IMR-90 (cell line): ENCODE data around the gene FOXP1. TPM values are rescaled to one million over a fixed set of nuclear protein-coding genes. Genes with fewer than 3 reads are reported as not detected.

ENCODE experiments used
- ATAC-seq: fragments of 200-7000 bp; cut with Tn5 transposase; 2 replicates; pipeline ENCODE4 v1.9.1; 2020; ENCODE audit warnings: low read depth, mild to moderate bottlenecking, moderate library complexity
- BruUV-seq: library from RNA; stranded (reverse); fragments of 400-500 nt; replicated peaks from 2 replicates; lab custom pipeline; 2021; lab: Mats Ljungman, UMichigan
- CTCF ChIA-PET: fragments of 300-600 bp; formaldehyde crosslinking; extraction: SDS; loops from one replicate; lab custom pipeline; 2021; ENCODE audit warnings: antibody characterized with exemption; lab: Yijun Ruan, JAX
- POLR2A ChIA-PET: fragments of 300-600 bp; sonication (Branson Sonifier 250); formaldehyde crosslinking; loops from one replicate; lab custom pipeline; 2022; ENCODE audit warnings: antibody characterized with exemption; ENCODE audit not compliant: unreplicated experiment; lab: Charles Lee
- DNase-seq: peaks from one replicate; pipeline ENCODE4 v3.0.0; 2013
- H2AFZ ChIP-seq: replicated peaks from 2 replicates; pipeline ENCODE3; 2013; ENCODE audit warnings: low read length, mild to moderate bottlenecking; ENCODE audit not compliant: poor library complexity
- H2AK5ac ChIP-seq: 2 replicates; pipeline ENCODE4 v1.6.1; 2013; ENCODE audit warnings: low read depth, low read length, inconsistent platforms
- H2AK9ac ChIP-seq: replicated peaks from 2 replicates; pipeline ENCODE3; 2013; ENCODE audit warnings: mild to moderate bottlenecking, low read depth, low read length, moderate library complexity; ENCODE audit not compliant: poor library complexity
- H2BK120ac ChIP-seq: 2 replicates; pipeline ENCODE4 v1.6.1; 2013; ENCODE audit warnings: low read depth, low read length, inconsistent platforms
- H2BK15ac ChIP-seq: 3 replicates; pipeline ENCODE4 v1.6.1; 2013; ENCODE audit warnings: low read depth, low read length, inconsistent platforms
- H2BK20ac ChIP-seq: 2 replicates; pipeline ENCODE4 v1.6.1; 2013; ENCODE audit warnings: low read depth, mild to moderate bottlenecking, inconsistent platforms, low read length, moderate library complexity
- H2BK5ac ChIP-seq: 2 replicates; pipeline ENCODE4 v1.6.1; 2013; ENCODE audit warnings: mild to moderate bottlenecking, low read depth, low read length, inconsistent platforms; ENCODE audit not compliant: poor library complexity, severe bottlenecking
- H3K14ac ChIP-seq: replicated peaks from 2 replicates; pipeline ENCODE4 v1.6.1; 2013; ENCODE audit warnings: low read depth, low read length, inconsistent platforms
- H3K18ac ChIP-seq: 2 replicates; pipeline ENCODE4 v1.6.1; 2013; ENCODE audit warnings: low read depth, low read length, control low read depth
- H3K23ac ChIP-seq: 2 replicates; pipeline ENCODE4 v1.6.1; 2013; ENCODE audit warnings: low read depth, low read length, inconsistent platforms
- H3K27ac ChIP-seq: 2 replicates; pipeline ENCODE4 v1.5.1; 2013; ENCODE audit warnings: mild to moderate bottlenecking, control low read depth, low read length; ENCODE audit not compliant: insufficient read depth
- H3K27me3 ChIP-seq: 2 replicates; pipeline ENCODE4 v1.6.1; 2013; ENCODE audit warnings: low read length; ENCODE audit not compliant: control insufficient read depth, insufficient read depth
- H3K36me3 ChIP-seq: 2 replicates; pipeline ENCODE4 v1.6.1; 2013; ENCODE audit warnings: low read length, mixed read lengths; ENCODE audit not compliant: control insufficient read depth, insufficient read depth
- H3K4ac ChIP-seq: 2 replicates; pipeline ENCODE4 v1.6.1; 2013; ENCODE audit warnings: low read depth, low read length, inconsistent platforms
- H3K4me1 ChIP-seq: 2 replicates; pipeline ENCODE4 v1.6.1; 2013; ENCODE audit warnings: low read length, mixed read lengths; ENCODE audit not compliant: control insufficient read depth, insufficient read depth
- H3K4me2 ChIP-seq: 2 replicates; pipeline ENCODE4 v1.6.1; 2013; ENCODE audit warnings: low read depth, mild to moderate bottlenecking, control low read depth, low read length, moderate library complexity
- H3K4me3 ChIP-seq: 2 replicates; pipeline ENCODE4 v1.5.1; 2013; ENCODE audit warnings: low read depth, mild to moderate bottlenecking, control low read depth, low read length, moderate library complexity; ENCODE audit not compliant: insufficient read depth
- H3K56ac ChIP-seq: 2 replicates; pipeline ENCODE4 v1.6.1; 2013; ENCODE audit warnings: low read length, inconsistent platforms; ENCODE audit not compliant: insufficient read depth; ENCODE audit errors: extremely low read depth
- H3K79me1 ChIP-seq, 2 experiments: 2 replicates each; pipeline ENCODE4 v1.6.1; 2013; ENCODE audit warnings: low read length in 2 of 2, inconsistent platforms in 1 of 2, low read depth in 1 of 2
- H3K9ac ChIP-seq: 2 replicates; pipeline ENCODE4 v1.6.1; 2013; ENCODE audit warnings: low read depth, low read length, control low read depth
- H3K9me1 ChIP-seq: 2 replicates; pipeline ENCODE4 v1.6.1; 2013; ENCODE audit warnings: low read length, inconsistent platforms; ENCODE audit not compliant: insufficient read depth
- H3K9me3 ChIP-seq: 2 replicates; pipeline ENCODE4 v1.6.1; 2013; ENCODE audit warnings: low read length; ENCODE audit not compliant: control insufficient read depth, insufficient read depth
- H4K20me1 ChIP-seq: 2 replicates; pipeline ENCODE4 v1.6.1; 2013; ENCODE audit warnings: low read length, inconsistent platforms; ENCODE audit not compliant: insufficient read depth
- H4K5ac ChIP-seq: 2 replicates; pipeline ENCODE4 v1.6.1; 2013; ENCODE audit warnings: mild to moderate bottlenecking, low read depth, low read length, control low read depth
- H4K8ac ChIP-seq, 2 experiments: 2 replicates each; pipeline ENCODE4 v1.6.1; 2013; ENCODE audit warnings: low read depth in 2 of 2, low read length in 2 of 2, control low read depth in 1 of 2, inconsistent platforms in 1 of 2
- H4K91ac ChIP-seq: 2 replicates; pipeline ENCODE4 v1.6.1; 2013; ENCODE audit warnings: low read depth, low read length, inconsistent platforms; ENCODE audit not compliant: insufficient read depth
- BHLHE40 ChIP-seq: fragments of 150-350 bp; IDR thresholded peaks from 2 replicates; pipeline ENCODE4 v1.6.1; 2016; ENCODE audit warnings: mild to moderate bottlenecking, low read depth, low read length
- CEBPB ChIP-seq: IDR thresholded peaks from 2 replicates; pipeline ENCODE4 v1.6.1; 2012; ENCODE audit warnings: low read depth, low read length, improper control_type of control experiment
- CTCF ChIP-seq: conservative IDR thresholded peaks from 2 replicates; pipeline ENCODE4 v1.5.1; 2012; ENCODE audit warnings: mild to moderate bottlenecking, low read depth, low read length, improper control_type of control experiment
- ELK1 ChIP-seq: fragments of 150-350 bp; IDR thresholded peaks from 2 replicates; pipeline ENCODE4 v1.6.1; 2016; ENCODE audit warnings: low read depth, mild to moderate bottlenecking, low read length, moderate library complexity, borderline replicate concordance
- FOS ChIP-seq: fragments of 150-350 bp; IDR thresholded peaks from 2 replicates; pipeline ENCODE4 v1.6.1; 2016; ENCODE audit warnings: low read depth, low read length
- MAZ ChIP-seq: IDR thresholded peaks from 2 replicates; pipeline ENCODE4 v1.6.1; 2012; ENCODE audit warnings: low read depth, mild to moderate bottlenecking, low read length, improper control_type of control experiment, moderate library complexity, borderline replicate concordance
- MXI1 ChIP-seq: IDR thresholded peaks from 2 replicates; pipeline ENCODE4 v1.6.1; 2012; ENCODE audit warnings: low read depth, mild to moderate bottlenecking, low read length, moderate library complexity, borderline replicate concordance
- NFE2L2 ChIP-seq: fragments of 150-350 bp; IDR thresholded peaks from 2 replicates; pipeline ENCODE4 v1.6.1; 2016; ENCODE audit warnings: low read depth, mild to moderate bottlenecking, low read length
- RCOR1 ChIP-seq: IDR thresholded peaks from 2 replicates; pipeline ENCODE4 v1.6.1; 2012; ENCODE audit warnings: mild to moderate bottlenecking, low read length, improper control_type of control experiment; ENCODE audit not compliant: insufficient replicate concordance
- SMC3 ChIP-seq: fragments of 150-350 bp; IDR thresholded peaks from 2 replicates; pipeline ENCODE4 v1.6.1; 2016; ENCODE audit warnings: low read depth, mild to moderate bottlenecking, antibody characterized with exemption, low read length, moderate library complexity
- WGBS, 2 experiments: methylation state at CpG; one replicate each; pipeline versions ENCODE4 v1.1.5 to v1.1.7; 2013; ENCODE audit warnings: missing lambda C conversion rate in 2 of 2; ENCODE audit not compliant: insufficient read length in 1 of 2; ENCODE audit errors: extremely low coverage in 2 of 2; 5-methylcytosine and 5-hydroxymethylcytosine counted together
- dilution Hi-C: fragments of 300-500 bp; cut with HindIII; formaldehyde crosslinking; loops from one replicate; pipeline ENCODE4 v1.14.3; 2018; ENCODE audit warnings: low sequenced_read_pairs; ENCODE audit not compliant: unreplicated experiment
- in situ Hi-C: fragments of 300-500 bp; cut with MboI; formaldehyde crosslinking; loops from 3 replicates; pipeline ENCODE4 v1.14.3; 2019; ENCODE audit warnings: low sequenced_read_pairs, inconsistent platforms, mixed read lengths
- intact Hi-C: fragments of 100-400 bp; cut with micrococcal nuclease; formaldehyde crosslinking; loops from 2 replicates; pipeline ENCODE4 v1.10.0; 2022
- polyA plus RNA-seq, 3 experiments: library from polyadenylated mRNA; depleted of rRNA; stranded (reverse); fragments of >200 nt; gene quantifications; 2 replicates each; pipeline ENCODE4 v1.2.3, GENCODE V29; 2012; ENCODE audit warnings: low replicate concordance in 1 of 3
- total RNA-seq: library from RNA; depleted of rRNA; stranded (reverse); fragments of >200 nt; gene quantifications from 2 replicates; pipeline ENCODE4 v1.2.3, GENCODE V29; 2012

FOXP1 gene
- total and polyA plus RNA-seq, 2 of the 4 experiments (the other 2 are of a cell fraction), result 37.0 to 132 TPM

- TF ChIP-seq SMC3 (no peak), FOS (peak; percentile 60)
These were observed 474.1 kb downstream of the FOXP1 start (continued) for GRCh38 chr3:71109241-71109976.

GRCh38 chr3:71107926-71108325 is 475.6 kb downstream of the FOXP1 start:
- H3K18ac ChIP-seq, result peak overlapping the region; percentile 69; the same call in 1 of the 2 replicates
- peaks cover 8% of the 10 kb centered on the region for H3K36me3 ChIP-seq
- H3K4me2 ChIP-seq, result peak overlapping the region; percentile 73
- WGBS, 2 experiments, result no CpG with 5 or more reads among the region's 3 CpGs
- H2BK120ac ChIP-seq, result peak overlapping the region; percentile 83
- H2AK9ac ChIP-seq, result no peak overlapping the region
- H3K9me1 ChIP-seq, result peaks cover 3% of the 10 kb centered on the region
- no peaks in the 10 kb centered on the region for H3K9me3 ChIP-seq
- H2BK15ac ChIP-seq, result peak overlapping the region; percentile 22; the same call in 1 of the 3 replicates
- no peak overlapping the region for H2AFZ ChIP-seq
- no peak overlapping the region for H3K4me3 ChIP-seq
- peak overlapping the region; percentile 78; the same call in 1 of the 2 replicates for H3K27ac ChIP-seq
- intact Hi-C loops, result loop anchor here (10.0 kb wide), 2 partner anchors 123 to 577 kb away; no protein-coding TSS in a partner anchor
- POLR2A ChIA-PET, result no interaction called here
- H4K8ac ChIP-seq, result peak overlapping the region in 1 of 2 experiments; percentile 73; a peak in 2 of 4 replicates
- ATAC-seq, result no peak
- peak overlapping the region; percentile 33; the same call in 1 of the 2 replicates for H3K23ac ChIP-seq
- peak overlapping the region; percentile 71 for H4K91ac ChIP-seq
- H2BK5ac ChIP-seq, result peak overlapping the region; percentile 75
- H3K79me1 ChIP-seq, result peaks cover 27 to 71% of the 10 kb centered on the region in 2 experiments
- no TSS peak for BruUV-seq
- H3K4ac ChIP-seq, result peak overlapping the region; percentile 84
- H4K5ac ChIP-seq, result peak overlapping the region; percentile 61
- in situ Hi-C loops, result no loop called here
- peak overlapping the region; percentile 72; the same call in 1 of the 2 replicates for H2AK5ac ChIP-seq
- dilution Hi-C loops, result no loop called here
- no peaks in the 10 kb centered on the region for H4K20me1 ChIP-seq
- peak overlapping the region; percentile 49; the same call in 1 of the 2 replicates for H3K56ac ChIP-seq
- H2BK20ac ChIP-seq, result peak overlapping the region; percentile 57; the same call in 1 of the 2 replicates
- H3K14ac ChIP-seq, result peak overlapping the region; percentile 71; the same call in 1 of the 2 replicates
- DNase-seq, result peak; percentile 58
- no peaks in the 10 kb centered on the region for H3K27me3 ChIP-seq
- CTCF ChIA-PET, result interaction anchor here (0.6 to 1.0 kb wide), 2 partner anchors 50 to 71 kb away, joined by 3 read pairs; no protein-coding TSS in a partner anchor
- peak overlapping the region; percentile 55 for H3K9ac ChIP-seq
- peaks cover 23% of the 10 kb centered on the region for H3K4me1 ChIP-seq
- no peak for TF ChIP-seq ELK1
- TF ChIP-seq MXI1, result no peak
- no peak for TF ChIP-seq RCOR1
- no peak for TF ChIP-seq CEBPB
- no peak for TF ChIP-seq FOS
- no peak for TF ChIP-seq NFE2L2
- TF ChIP-seq MAZ, result no peak
- no peak for TF ChIP-seq CTCF
- no peak for TF ChIP-seq BHLHE40
